ENCODE data around the gene TEX44. TPM values are rescaled to one million over a fixed set of nuclear protein-coding genes. Genes with fewer than 3 reads are reported as not detected.

TEX44 gene
- not detected in 2 replicates for total RNA-seq

GRCh38 chr2:231592636-231593145 is at the start of gene TEX44:
Gene TEX44, plus strand, starts transcription at chr2:231592864. Its CDS starts 88 bp downstream, at chr2:231592952.

Other genes with a start within 250 kb of the TEX44 start
- gene B3GNT7, start 197.2 kb upstream of the TEX44 start, total RNA-seq = 0.13 and 0.50 TPM in 2 replicates
- gene NCL, start 128.4 kb upstream of the TEX44 start, total RNA-seq = 378 and 414 TPM in 2 replicates
- gene NMUR1, start 62.4 kb upstream of the TEX44 start, total RNA-seq = not detected in 2 replicates
- gene PTMA, start 115.7 kb downstream of the TEX44 start, total RNA-seq = 1,813 and 1,929 TPM in 2 replicates
- gene PDE6D, start 188.4 kb downstream of the TEX44 start, total RNA-seq = 27.5 and 36.0 TPM in 2 replicates
- 21.9 and 29.3 TPM in 2 replicates for gene COPS7B, start 193.6 kb downstream of the TEX44 start, total RNA-seq

Data from thoracic aorta endothelial cell (primary cell).